K562 (cell line): ENCODE data around the gene PIK3CA. TPM values are rescaled to one million over a fixed set of nuclear protein-coding genes. Genes with fewer than 3 reads are reported as not detected.

Experiments used
- ATAC-seq: fragments of 200-7000 bp; cut with Tn5 transposase; 3 replicates; pipeline ENCODE4 v1.9.1; 2020; ENCODE audit warnings: moderate library complexity
- BruUV-seq: library from RNA; stranded (reverse); fragments of 400-500 nt; replicated peaks from 2 replicates; lab custom pipeline; 2021; lab: Mats Ljungman, UMichigan
- CTCF ChIA-PET: fragments of 300-600 bp; formaldehyde crosslinking; extraction: SDS; loops from one replicate; lab custom pipeline; 2021; ENCODE audit warnings: low intra/inter-chr PET ratio; lab: Yijun Ruan, JAX
- POLR2A ChIA-PET: fragments of 300-600, 350-650 bp; sonication (Branson Sonifier 250); formaldehyde crosslinking; extraction: SDS; loops from one replicate; lab custom pipeline; 2021; ENCODE audit warnings: antibody characterized with exemption, inconsistent platforms; lab: Yijun Ruan, JAX
- DNase-seq, 4 experiments: peaks; one replicate each; pipeline versions ENCODE4 v3.0.0 to v3.0.0-alpha.2; 2011 to 2018; ENCODE audit warnings: low spot score in 3 of 4, mixed read lengths in 3 of 4; ENCODE audit errors: extremely low read depth in 1 of 4
- FAIRE-seq: peaks from 2 replicates; lab custom pipeline; 2011; peaks lifted over from hg19 to GRCh38; lab: Jason Lieb, UNC
- H2AFZ ChIP-seq: 2 replicates; pipeline ENCODE4 v1.6.0; 2011; ENCODE audit warnings: low read depth, low read length, control low read depth, inconsistent platforms
- H3K27ac ChIP-seq: fragments of 200-600 bp; 3 replicates; pipeline ENCODE4 v1.8.0; 2011; ENCODE audit warnings: low read depth, mild to moderate bottlenecking, control low read depth, inconsistent platforms, low read length, moderate library complexity, mixed read lengths; ENCODE audit errors: extremely low read depth
- H3K27me3 ChIP-seq, 2 experiments: fragments of 300-600 bp in 1 of 2; 2 replicates in 1 of 2; 3 replicates in 1 of 2; pipeline versions ENCODE4 v1.6.0 to v1.8.0; 2011; ENCODE audit warnings: inconsistent platforms in 2 of 2, low read length in 2 of 2, mild to moderate bottlenecking in 1 of 2, mixed read lengths in 1 of 2, moderate library complexity in 1 of 2; ENCODE audit not compliant: control insufficient read depth in 2 of 2, insufficient read depth in 2 of 2
- H3K36me3 ChIP-seq: fragments of 300-600 bp; 3 replicates; pipeline ENCODE4 v1.8.0; 2011; ENCODE audit warnings: mild to moderate bottlenecking, low read length, inconsistent platforms; ENCODE audit not compliant: control insufficient read depth, insufficient read depth
- H3K4me1 ChIP-seq, 2 experiments: fragments of 200-600 bp in 1 of 2; replicated peaks in 1 of 2; 2 replicates in 1 of 2; 3 replicates in 1 of 2; pipeline versions ENCODE4 v1.5.1 to v1.8.0; 2011; ENCODE audit warnings: inconsistent platforms in 2 of 2, low read length in 2 of 2, mild to moderate bottlenecking in 1 of 2, mixed read lengths in 1 of 2, moderate library complexity in 1 of 2; ENCODE audit not compliant: control insufficient read depth in 2 of 2, insufficient read depth in 2 of 2
- H3K4me2 ChIP-seq: 2 replicates; pipeline ENCODE4 v1.6.1; 2011; ENCODE audit warnings: low read length, control low read depth, inconsistent platforms, mixed read lengths; ENCODE audit not compliant: insufficient read depth
- H3K4me3 ChIP-seq: fragments of 200-600 bp; sonication (generic), shearing (Covaris generic); 2 replicates; pipeline ENCODE4 v1.5.1; 2016; ENCODE audit warnings: control low read depth, inconsistent platforms
- H3K79me2 ChIP-seq: fragments of 200-600 bp; 3 replicates; pipeline ENCODE4 v1.8.0; 2011; ENCODE audit warnings: low read length, inconsistent platforms; ENCODE audit not compliant: control insufficient read depth, insufficient read depth
- H3K9ac ChIP-seq, 2 experiments: 2 replicates each; pipeline versions ENCODE4 v1.6.0 to v1.6.1; 2011; ENCODE audit warnings: low read depth in 2 of 2, low read length in 2 of 2, control low read depth in 1 of 2, inconsistent platforms in 1 of 2, mild to moderate bottlenecking in 1 of 2, mixed read lengths in 1 of 2; ENCODE audit not compliant: insufficient read depth in 1 of 2
- H3K9me1 ChIP-seq: one replicate; pipeline ENCODE4 v1.6.0; 2011; ENCODE audit warnings: inconsistent platforms, mild to moderate bottlenecking, low read length, moderate library complexity; ENCODE audit not compliant: control insufficient read depth, insufficient read depth
- H3K9me3 ChIP-seq: replicated peaks from 2 replicates; pipeline ENCODE4 v1.5.1; 2011; ENCODE audit warnings: low read depth, low read length, inconsistent platforms; ENCODE audit not compliant: control insufficient read depth, insufficient read depth
- H4K20me1 ChIP-seq: replicated peaks from 2 replicates; pipeline ENCODE4 v1.6.1; 2011; ENCODE audit warnings: low read length, inconsistent platforms, mixed read lengths; ENCODE audit not compliant: control insufficient read depth, insufficient read depth
- BCLAF1 ChIP-seq, 2 experiments: fragments of 450-650 bp in 1 of 2; IDR thresholded peaks; 2 replicates each; pipeline ENCODE4 v1.6.1; 2011 to 2017; ENCODE audit warnings: low read depth in 2 of 2, antibody characterized with exemption in 1 of 2, borderline replicate concordance in 1 of 2, low read length in 1 of 2, mild to moderate bottlenecking in 1 of 2, mixed read lengths in 1 of 2; ENCODE audit not compliant: control insufficient read depth in 1 of 2
- E2F5 ChIP-seq: sonication (generic); formaldehyde crosslinking; IDR thresholded peaks from 2 replicates; pipeline ENCODE4 v1.8.0; 2022; ENCODE audit warnings: mild to moderate bottlenecking, missing genetic modification reagents
- ELF1 ChIP-seq: fragments of 200-800 bp; sonication (Bioruptor generic); IDR thresholded peaks from 2 replicates; pipeline ENCODE4 v1.6.1; 2016; ENCODE audit warnings: missing genetic modification characterization, missing compliant biosample characterization
- ETV6 ChIP-seq, 3 experiments: fragments of 150-350 bp in 1 of 3; sonication (generic) in 1 of 3; formaldehyde crosslinking in 1 of 3; IDR thresholded peaks; 2 replicates each; pipeline versions ENCODE4 v1.6.1 to v1.8.0; 2014 to 2022; ENCODE audit warnings: borderline replicate concordance in 2 of 3, low read depth in 2 of 3, antibody characterized with exemption in 1 of 3, low read length in 1 of 3, mild to moderate bottlenecking in 1 of 3, missing genetic modification reagents in 1 of 3
- KLF6 ChIP-seq: fragments of 250-450 bp; sonication (Bioruptor Pico); IDR thresholded peaks from 2 replicates; pipeline ENCODE4 v1.4.0; 2020; ENCODE audit warnings: mild to moderate bottlenecking, moderate library complexity, borderline replicate concordance
- MBD2 ChIP-seq: sonication (generic); IDR thresholded peaks from 2 replicates; pipeline ENCODE4 v1.6.1; 2016; ENCODE audit warnings: low read depth, borderline replicate concordance
- MTF1 ChIP-seq: fragments of 250-450 bp; sonication (Bioruptor Pico); IDR thresholded peaks from 2 replicates; pipeline ENCODE4 v1.9.0; 2021; ENCODE audit warnings: moderate library complexity, mild to moderate bottlenecking, inconsistent platforms, borderline replicate concordance
- NEUROD1 ChIP-seq: fragments of 150-350 bp; IDR thresholded peaks from 2 replicates; pipeline ENCODE4 v1.6.1; 2014; ENCODE audit warnings: borderline replicate concordance, low read length, low read depth; ENCODE audit not compliant: partially characterized antibody
- NRF1 ChIP-seq, 2 experiments: fragments of 450-650 bp; IDR thresholded peaks in 1 of 2; conservative IDR thresholded peaks in 1 of 2; 2 replicates each; pipeline ENCODE4 v1.6.1; 2014; ENCODE audit warnings: mild to moderate bottlenecking in 2 of 2
- PTTG1 ChIP-seq: fragments of 450-650 bp; IDR thresholded peaks from 2 replicates; pipeline ENCODE4 v1.6.1; 2016; ENCODE audit warnings: low read depth, mild to moderate bottlenecking, missing genetic modification characterization, missing compliant biosample characterization
- SMARCB1 ChIP-seq: IDR thresholded peaks from 2 replicates; pipeline ENCODE4 v1.6.1; 2011; ENCODE audit warnings: improper control_type of control experiment, low read depth; ENCODE audit not compliant: insufficient read length
- STAT5A ChIP-seq: IDR thresholded peaks from 2 replicates; pipeline ENCODE4 v1.6.1; 2012; ENCODE audit warnings: low read length, inconsistent platforms, borderline replicate concordance
- U2AF1 ChIP-seq: fragments of 200-400 bp; formaldehyde crosslinking; optimal IDR thresholded peaks from 2 replicates; pipeline ENCODE3; 2017; ENCODE audit warnings: mild to moderate bottlenecking, low read depth, low read length, moderate library complexity
- ZKSCAN3 ChIP-seq: fragments of 250-450 bp; sonication (Bioruptor Pico); IDR thresholded peaks from 2 replicates; pipeline ENCODE4 v1.4.0; 2020
- ZNF124 ChIP-seq: sonication (generic); formaldehyde crosslinking; IDR thresholded peaks from 2 replicates; pipeline ENCODE4 v1.8.1; 2022; ENCODE audit warnings: missing genetic modification reagents
- ZNF316 ChIP-seq: fragments of 450-650 bp; IDR thresholded peaks from 2 replicates; pipeline ENCODE4 v1.6.1; 2016
- ZNF507 ChIP-seq: conservative IDR thresholded peaks from 2 replicates; pipeline ENCODE4 v1.6.1; 2017; ENCODE audit warnings: missing genetic modification characterization, missing compliant biosample characterization
- ZNF584 ChIP-seq: fragments of 200-800 bp; sonication (Bioruptor generic); IDR thresholded peaks from 2 replicates; pipeline ENCODE4 v1.6.1; 2016; ENCODE audit warnings: low read depth, mild to moderate bottlenecking, missing genetic modification characterization, missing compliant biosample characterization
- WGBS: fragments of 100-300 bp; shearing (Covaris generic); methylation state at CpG from one replicate; pipeline ENCODE4 v1.1.6; 2016; ENCODE audit warnings: low coverage, mixed read lengths; ENCODE audit not compliant: insufficient coverage; ENCODE audit errors: missing lambda C conversion rate; 5-methylcytosine and 5-hydroxymethylcytosine counted together
- in situ Hi-C: fragments of 300-500 bp; cut with MboI; formaldehyde crosslinking; loops from 4 replicates; pipeline ENCODE4 v1.15.0; 2018; ENCODE audit warnings: inconsistent platforms, mixed read lengths
- intact Hi-C: fragments of 100-400 bp; cut with micrococcal nuclease; formaldehyde crosslinking; loops from 2 replicates; pipeline ENCODE4 v1.14.2; 2022
- polyA plus RNA-seq, 8 experiments: library from polyadenylated mRNA; depleted of rRNA in 4 of 8; stranded (reverse) in 5 of 8; unstranded in 3 of 8; fragments of >200 nt; fragmentation: Nextera tagmentation in 2 of 8; fragmentation: Illumina TruSeq in 1 of 8; extraction: Ambion mirVana in 2 of 8; extraction: Trizol in 1 of 8; gene quantifications; 2 replicates each; pipeline versions ENCODE4 v1.2.1 to v1.2.3, GENCODE V29; 2011 to 2014; ENCODE audit warnings: inconsistent platforms in 1 of 8, missing spikeins in 1 of 8
- total RNA-seq, 7 experiments: library from RNA; depleted of rRNA in 6 of 7; stranded (reverse); fragments of >200 nt in 6 of 7; fragmentation: Illumina TruSeq in 2 of 7; extraction: Trizol in 2 of 7; gene quantifications; 2 replicates each; pipeline versions ENCODE4 v1.2.1 to v1.2.3, GENCODE V29; 2011 to 2021; ENCODE audit warnings: low replicate concordance in 1 of 7

PIK3CA gene
- total and polyA plus RNA-seq, 9 of the 15 experiments (the other 6 are each of a cell fraction or from before 2014, with no cell fraction given) = 3.8 to 19.4 (median 10.8) TPM

GRCh38 chr3:179181021-179181472 lies 32.9 kb downstream of the PIK3CA start:
- peaks cover 3 to 17% of the 10 kb centered on the region in 2 experiments; a peak in 3 of 5 replicates for H3K4me1 ChIP-seq
- ChIA-PET POLR2A (no interaction called here), CTCF (no interaction called here)
- H3K79me2 ChIP-seq = peaks cover 63% of the 10 kb centered on the region
- BruUV-seq = no TSS peak
- no peaks in the 10 kb centered on the region for H3K9me3 ChIP-seq
- no peaks in the 10 kb centered on the region; the same call in 1 of the 2 replicates for H4K20me1 ChIP-seq
- H2AFZ ChIP-seq = no peak overlapping the region
- intact Hi-C loops = no loop called here
- H3K36me3 ChIP-seq = no peaks in the 10 kb centered on the region
- H3K4me2 ChIP-seq = no peak overlapping the region
- peak overlapping the region; percentile 31; the same call in 1 of the 3 replicates for H3K27ac ChIP-seq
- no peaks in the 10 kb centered on the region for H3K9me1 ChIP-seq
- H3K4me3 ChIP-seq = no peak overlapping the region
- H3K27me3 ChIP-seq = no peaks in the 10 kb centered on the region
- ATAC-seq = peak; percentile 32
- WGBS = 14% methylated on average over 1 of the region's 1 CpG
- DNase-seq = peak in 1 of 4 experiments; percentile 16
- H3K9ac ChIP-seq = peak overlapping the region in 1 of 2 experiments; percentile 3; a peak in 1 of 4 replicates
- no peak for FAIRE-seq
- in situ Hi-C loops = no loop called here
- TF ChIP-seq PTTG1 (tag) (no peak), ZKSCAN3 (CRISPR knock-in tag) (no peak), STAT5A (peak; percentile 17; the same call in 1 of the 2 replicates), ELF1 (tag) (no peak), ZNF584 (CRISPR knock-in tag) (no peak), KLF6 (CRISPR knock-in tag) (no peak), E2F5 (CRISPR knock-in tag) (no peak), ZNF507 (tag) (no peak), ZNF316 (peak; percentile 43; the same call in 1 of the 2 replicates), NRF1 (conservative IDR thresholded peaks at IDR 0.05 in 1 of 2, IDR thresholded peaks at IDR 0.05 in 1 of 2) (no peak), MTF1 (CRISPR knock-in tag) (no peak), U2AF1 (no peak), ETV6 (IDR thresholded peaks at IDR 0.05; ENCODE audit: borderline replicate concordance in 1 of 2, low read depth in 2 of 2, low read length in 1 of 2) (no peak), ETV6 (CRISPR knock-in tag; IDR thresholded peaks at IDR 0.05; ENCODE audit: borderline replicate concordance) (no peak), MBD2 (no peak), SMARCB1 (no peak), NEUROD1 (no peak), ZNF124 (CRISPR knock-in tag) (no peak), BCLAF1 (IDR thresholded peaks at IDR 0.05; ENCODE audit: borderline replicate concordance in 1 of 2, control insufficient read depth in 1 of 2, low read depth in 2 of 2, low read length in 1 of 2) (no peak)
